HG02571 (cell line): ENCODE results near the gene RCSD1.

Experiments used
- ATAC-seq: cut with Tn5 transposase; IDR thresholded peaks from one replicate; pipeline ENCODE4 v1.9.1; 2021; ENCODE audit warnings: mild to moderate bottlenecking, moderate library complexity; ENCODE audit not compliant: unreplicated experiment

Gene RCSD1

GRCh38 chr1:167683226-167683625, 53.2 kb downstream of the RCSD1 start:
- no peak for ATAC-seq

GRCh38 chr1:167683641-167684502, 53.8 kb downstream of the RCSD1 start:
- ATAC-seq = no peak

- no peak for ATAC-seq
Measured at GRCh38 chr1:167685844-167686243, 55.8 kb downstream of the RCSD1 start.

- ATAC-seq = no peak
Measured at GRCh38 chr1:167687919-167688519, 58.0 kb downstream of the RCSD1 start.

- no peak for ATAC-seq
Measured at GRCh38 chr1:167689567-167689920, 59.5 kb downstream of the RCSD1 start.

GRCh38 chr1:167690053-167690452, 60.0 kb downstream of the RCSD1 start:
- ATAC-seq = no peak

GRCh38 chr1:167693425-167694045, 63.5 kb downstream of the RCSD1 start:
- no peak for ATAC-seq

- no peak for ATAC-seq
Measured at GRCh38 chr1:167694691-167695090, 64.7 kb downstream of the RCSD1 start.

GRCh38 chr1:167695147-167695546, 65.1 kb downstream of the RCSD1 start:
- no peak for ATAC-seq

- ATAC-seq = no peak
Measured at GRCh38 chr1:167695756-167696561, 65.9 kb downstream of the RCSD1 start.

GRCh38 chr1:167697667-167698141, 67.7 kb downstream of the RCSD1 start:
- no peak for ATAC-seq

- no peak for ATAC-seq
Measured at GRCh38 chr1:167698313-167698712, 68.3 kb downstream of the RCSD1 start.

GRCh38 chr1:167701510-167701909, 71.5 kb downstream of the RCSD1 start:
- no peak for ATAC-seq

- ATAC-seq = no peak
Measured at GRCh38 chr1:167703557-167703956, 73.5 kb downstream of the RCSD1 start.

- ATAC-seq = no peak
Measured at GRCh38 chr1:167704715-167705114, 74.7 kb downstream of the RCSD1 start.

GRCh38 chr1:167705250-167705649, 75.2 kb downstream of the RCSD1 start:
- ATAC-seq = no peak

GRCh38 chr1:167706363-167706762, 76.3 kb downstream of the RCSD1 start:
- ATAC-seq = no peak

GRCh38 chr1:167706931-167707877, 77.2 kb downstream of the RCSD1 start:
- ATAC-seq = no peak

GRCh38 chr1:167707942-167708341, 77.9 kb downstream of the RCSD1 start:
- ATAC-seq = no peak

- no peak for ATAC-seq
Measured at GRCh38 chr1:167708940-167709389, 78.9 kb downstream of the RCSD1 start.
